Psoas muscle (tissue), 8 donors: ENCODE measurements around the gene SYVN1. TPM values are rescaled to one million over a fixed set of nuclear protein-coding genes. Genes with fewer than 3 reads are reported as not detected.
"Not testable (repeated sequence)": the region's sequence is repeated elsewhere in the genome, so short reads cannot be mapped to it uniquely, and the experiment has no call there.

Experiments
- ATAC-seq, 4 donors: fragments of 200-7000 bp; cut with Tn5 transposase; one replicate each; pipeline ENCODE4 v1.9.1; 2020; ENCODE audit warnings: moderate library complexity in 3 of 4, mild to moderate bottlenecking in 2 of 4
- DNase-seq, 2 donors: peaks; one replicate each; pipeline ENCODE4 v3.0.0-alpha.2; 2020
- H3K27ac ChIP-seq: fragments of 200-600 bp; one replicate; pipeline ENCODE4 v1.8.0; 2022
- H3K27me3 ChIP-seq, 3 donors: fragments of 200-600 bp in 1 of 3; one replicate each; pipeline versions ENCODE4 v1.6.1 to v1.8.0; 2013 to 2022; ENCODE audit warnings: low read length in 2 of 3, mild to moderate bottlenecking in 2 of 3, moderate library complexity in 1 of 3; ENCODE audit not compliant: insufficient read depth in 3 of 3
- H3K36me3 ChIP-seq, 2 donors: fragments of 200-600 bp in 1 of 2; one replicate each; pipeline versions ENCODE4 v1.6.1 to v1.8.0; 2013 to 2022; ENCODE audit warnings: low read depth in 1 of 2, mild to moderate bottlenecking in 1 of 2, moderate library complexity in 1 of 2; ENCODE audit not compliant: insufficient read depth in 1 of 2
- H3K4me1 ChIP-seq: fragments of 200-600 bp; one replicate; pipeline ENCODE4 v1.8.0; 2022
- H3K4me3 ChIP-seq: fragments of 200-600 bp; one replicate; pipeline ENCODE4 v1.8.0; 2022; ENCODE audit warnings: mild to moderate bottlenecking
- H3K9me3 ChIP-seq: fragments of 200-600 bp; one replicate; pipeline ENCODE4 v1.8.0; 2022
- CTCF ChIP-seq: fragments of 200-600 bp; IDR thresholded peaks from one replicate; pipeline ENCODE4 v1.8.0; 2022; ENCODE audit warnings: antibody characterized with exemption
- WGBS, 3 donors: extraction: QIAGEN DNeasy Blood & Tissue Kit; methylation state at CpG; one replicate each; pipeline versions ENCODE4 v1.1.6 to v1.1.7; 2013; 5-methylcytosine and 5-hydroxymethylcytosine counted together
- intact Hi-C, 2 donors: fragments of 100-400 bp; cut with DNase I; formaldehyde crosslinking; loops; one replicate each; pipeline versions ENCODE4 v1.11.0 to v1.14.2; 2022
- polyA plus RNA-seq, 3 donors: library from polyadenylated mRNA; stranded (reverse); fragments of 200-250 nt; gene quantifications; one replicate each; pipeline ENCODE4 v1.2.3, GENCODE V29; 2013
- total RNA-seq, 4 donors: library from RNA; stranded (reverse); fragmentation: NEBNext Ultra II Directional in 2 of 4; extraction: Animal tissue kit (Norgen Biotek cat#: 25700) in 2 of 4; gene quantifications; one replicate each; pipeline versions ENCODE4 v1.2.1 to v1.2.4, GENCODE V29; 2021 to 2023
- donor health status: healthy with polysubstance abuse.
- donor health status: DM: no; HTN: no; CAD: no; lungs with moderate emphysema.
- donor health status: Bipolar disorder and iron deficiency.
- donor health status: healthy.
- donor health status: DM: yes; HTN: yes; CAD: no.
- donor health status: DM: no; HTN: no; CAD: no.
- donor health status: DM: no; HTN: no; CAD: no.
- donor health status: DM: yes; HTN: yes; CAD: no.

SYVN1 gene
- total and polyA plus RNA-seq, 7 donors, result 20.2 to 56.1 (median 29.3) TPM

DNA sequence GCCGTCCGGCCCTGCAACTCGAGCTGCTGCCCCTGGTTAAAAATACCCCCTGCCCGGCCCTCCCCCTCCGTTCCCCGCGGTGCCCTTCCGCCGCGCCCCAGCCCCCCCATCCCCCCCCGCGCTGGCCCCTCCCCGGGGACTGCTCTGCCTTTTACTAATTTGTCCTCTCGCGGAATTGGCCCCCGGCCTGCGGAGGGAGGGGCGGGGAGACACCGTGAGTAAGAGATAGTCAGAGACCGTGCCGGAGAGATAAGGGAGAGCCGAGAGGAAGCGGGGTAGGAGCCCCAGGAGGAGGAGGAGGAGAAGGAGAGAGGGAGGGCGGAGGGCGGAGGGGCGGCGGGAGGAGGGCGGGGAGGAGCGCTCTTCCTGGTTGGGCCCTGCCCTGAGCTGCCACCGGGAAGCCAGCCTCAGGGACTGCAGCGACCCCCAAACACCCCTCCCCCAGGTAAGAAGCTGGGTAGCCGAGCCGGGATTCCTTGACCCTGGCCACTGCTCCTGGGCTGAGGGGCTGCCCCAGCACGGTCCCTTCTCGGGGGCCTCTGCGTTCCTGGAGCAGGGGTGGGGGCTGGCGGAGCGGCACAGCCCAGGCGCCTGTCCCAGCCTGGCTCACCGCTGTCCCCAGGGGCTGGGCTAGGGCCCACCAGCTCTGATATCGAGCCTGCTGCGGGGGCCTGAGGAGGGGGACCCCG, 47.4 kb upstream of the SYVN1 start, which contains the start of gene CAPN1:
Gene CAPN1, plus strand, starts transcription at position 360 of the 689 bp plus-strand sequence. CDS start 774 bp downstream, outside the sequence.
- peak; percentile 70 to 84 (median 74) for ATAC-seq
- H3K36me3 ChIP-seq, result peaks cover 0 to 43% of the 10 kb centered on the region in 2 donors
- peak within 1 kb of the TSS; percentile 88 for H3K4me3 ChIP-seq
- TF ChIP-seq CTCF, result no peak
- H3K27me3 ChIP-seq, result no peaks in the 10 kb centered on the region
- DNase-seq, result peak; percentile 87 to 95
- H3K27ac ChIP-seq, result peak within 1 kb of the TSS; percentile 91
- intact Hi-C loops, result loop anchor here (2.0 to 5.0 kb wide), 3 partner anchors 47 to 71 kb away; partner anchors contain the start of genes FAU (in 1 of the 2), MRPL49 (in 1 of the 2), SYVN1 (in 1 of the 2) and TM7SF2 (in 1 of the 2)
- WGBS, 3 donors, result 0% methylated on average over 29 to 43 of the region's 43 CpGs
- H3K9me3 ChIP-seq, result no peaks in the 10 kb centered on the region
- no peaks in the 10 kb centered on the region for H3K4me1 ChIP-seq

- H3K27me3 ChIP-seq, result no peaks in the 10 kb centered on the region
- peak; percentile 45 for TF ChIP-seq CTCF
- intact Hi-C loops, result loop anchor here (2.0 to 5.0 kb wide), 3 partner anchors 46 to 70 kb away; partner anchors contain the start of genes FAU (in 1 of the 2), MRPL49 (in 1 of the 2), SYVN1 (in 1 of the 2) and TM7SF2 (in 1 of the 2)
- H3K4me3 ChIP-seq, result peak overlapping the region; percentile 88
- peak; percentile 69 to 86 for DNase-seq
- H3K36me3 ChIP-seq, result peaks cover 0 to 36% of the 10 kb centered on the region in 2 donors
- no peaks in the 10 kb centered on the region for H3K4me1 ChIP-seq
- 1% methylated on average over 35 to 60 of the region's 60 CpGs for WGBS, 3 donors
- no peaks in the 10 kb centered on the region for H3K9me3 ChIP-seq
- ATAC-seq, result peak; percentile 69 to 74 (median 72)
- peak overlapping the region; percentile 91 for H3K27ac ChIP-seq
Measured at GRCh38 chr11:65180877-65181568, 46.7 kb upstream of the SYVN1 start.

DNA sequence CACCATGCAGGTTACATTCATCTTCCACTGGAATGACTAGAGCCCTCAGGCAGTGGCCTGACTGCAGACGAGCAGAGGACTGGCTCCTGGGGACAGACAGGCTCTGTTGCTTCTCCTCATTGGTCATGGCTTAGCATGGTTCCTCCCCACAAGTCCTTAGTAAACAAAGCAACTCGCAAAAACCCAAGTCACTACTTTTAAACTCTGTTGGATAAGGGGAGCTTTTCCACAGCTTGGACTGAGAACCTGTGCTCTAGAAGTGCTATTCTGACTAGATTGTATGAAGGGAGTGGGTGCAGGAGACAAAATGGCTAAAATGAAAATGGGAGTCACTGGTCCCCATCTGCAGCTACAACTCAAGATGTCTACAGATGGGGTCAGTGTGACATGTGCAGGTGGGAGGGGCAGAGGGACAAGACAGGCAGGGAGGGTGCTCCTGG, 40.3 kb upstream of the SYVN1 start:
- H3K9me3 ChIP-seq, H3K27me3 ChIP-seq, H3K27ac ChIP-seq, DNase-seq, H3K4me3 ChIP-seq, H3K36me3 ChIP-seq, intact Hi-C loops, ATAC-seq, H3K4me1 ChIP-seq: not testable (repeated sequence)
- 52 to 61% (median 58%) methylated on average over 2 of the region's 2 CpGs for WGBS, 3 donors

GRCh38 chr11:65172600-65172999, 38.3 kb upstream of the SYVN1 start:
- peak in 1 of 4 donors; percentile 31 for ATAC-seq
- Histone ChIP-seq H3K36me3 (no peaks in the 10 kb centered on the region), H3K27ac (no peak overlapping the region), H3K27me3 (peaks cover 0 to 1% (median 0%) of the 10 kb centered on the region in 3 donors), H3K9me3 (no peaks in the 10 kb centered on the region), H3K4me3 (no peak overlapping the region), H3K4me1 (no peaks in the 10 kb centered on the region)
- WGBS, 3 donors, result 77 to 87% (median 80%) methylated on average over 10 of the region's 10 CpGs
- no peak for DNase-seq
- TF ChIP-seq CTCF, result no peak
- intact Hi-C loops, result no loop called here

DNA sequence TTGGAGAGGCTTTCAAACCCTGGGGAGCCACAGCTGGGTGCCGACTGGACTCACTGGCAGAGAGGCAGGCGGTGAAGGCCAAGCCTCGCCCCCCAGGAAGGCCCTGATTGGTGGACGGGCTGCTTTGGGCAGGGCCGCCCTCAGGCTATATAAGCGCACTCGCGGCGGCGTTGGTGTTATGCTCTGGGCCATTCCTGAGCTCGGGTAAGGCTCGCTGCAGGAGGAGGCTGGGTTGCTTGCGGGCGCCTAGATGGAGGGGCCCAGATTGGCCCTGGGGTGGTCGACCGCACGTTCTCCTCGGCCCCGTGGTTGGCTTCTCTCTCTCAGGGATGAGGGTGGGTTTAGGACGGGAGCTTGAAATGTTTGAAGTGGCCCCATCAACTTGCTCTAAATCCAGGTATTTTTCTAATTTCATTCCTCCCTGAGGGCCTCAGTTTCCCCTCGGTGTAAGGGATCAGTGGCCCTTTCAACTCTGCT, 35.8 kb upstream of the SYVN1 start, which contains the start of gene SPDYC:
Gene SPDYC, plus strand, starts transcription at position 176 of the 477 bp plus-strand sequence. CDS start 1,125 bp downstream, outside the sequence.
- DNase-seq (no peak), ATAC-seq (no peak)
- WGBS, 3 donors, result 87 to 89% (median 87%) methylated on average over 21 of the region's 21 CpGs
- Histone ChIP-seq H3K4me3 (no peak within 1 kb of the TSS), H3K36me3 (no peaks in the 10 kb centered on the region), H3K27ac (no peak within 1 kb of the TSS), H3K9me3 (no peaks in the 10 kb centered on the region), H3K27me3 (peaks cover 0 to 1% (median 0%) of the 10 kb centered on the region in 3 donors), H3K4me1 (no peaks in the 10 kb centered on the region)
- no peak for TF ChIP-seq CTCF
- intact Hi-C loops, result no loop called here
